DND-41 (cell line): Measurements from ENCODE around the gene SORT1.

Source experiments
- CTCF ChIP-seq: IDR thresholded peaks from 2 replicates; pipeline ENCODE4 v1.5.1; 2012; ENCODE audit warnings: borderline replicate concordance, low read length, moderate library complexity, mild to moderate bottlenecking; ENCODE audit not compliant: poor library complexity, severe bottlenecking; ENCODE audit errors: extremely low read depth
- EZH2 ChIP-seq: IDR thresholded peaks from 3 replicates; pipeline ENCODE4 v1.6.1; 2012; ENCODE audit warnings: borderline replicate concordance, low read depth, mild to moderate bottlenecking, moderate library complexity, low read length, inconsistent platforms; ENCODE audit not compliant: severe bottlenecking

DNA sequence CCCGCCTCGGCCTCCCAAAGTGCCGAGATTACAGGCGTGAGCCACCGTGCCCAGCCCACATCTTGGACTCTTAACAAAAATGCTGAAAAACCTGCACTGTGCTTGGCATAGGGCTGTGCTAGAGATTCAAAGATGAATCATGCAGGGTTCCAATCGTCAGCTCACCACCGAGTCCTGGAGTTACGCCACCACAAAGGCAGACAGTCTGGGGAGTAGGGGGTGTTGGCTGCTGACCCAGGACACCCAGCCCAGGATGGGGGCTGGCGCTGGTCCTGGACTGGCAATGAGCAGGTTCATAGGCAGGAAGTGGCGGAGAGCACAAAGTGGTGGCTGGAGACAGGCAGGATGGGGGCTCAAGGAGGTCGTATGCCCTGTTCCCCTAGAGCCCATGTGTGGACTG lies 130.8 kb downstream of the SORT1 start:
- TF ChIP-seq CTCF = no peak
- no peak for TF ChIP-seq EZH2
